Astrocyte (in vitro differentiated cells and primary cell): Measurements from ENCODE around the gene ZNF787. TPM values are rescaled to one million over a fixed set of nuclear protein-coding genes. Genes with fewer than 3 reads are reported as not detected.

Source experiments
- DNase-seq: peaks from one replicate; pipeline ENCODE4 v3.0.0-alpha.2; 2010; ENCODE audit warnings: low read depth
- FAIRE-seq: peaks from 2 replicates; lab custom pipeline; 2011; peaks lifted over from hg19 to GRCh38; lab: Jason Lieb, UNC
- H2AFZ ChIP-seq: 2 replicates; pipeline ENCODE4 v1.6.0; 2012; ENCODE audit warnings: low read depth, low read length, inconsistent platforms
- H3K27ac ChIP-seq: 2 replicates; pipeline ENCODE4 v1.5.1; 2011; ENCODE audit warnings: low read depth, low read length, inconsistent platforms
- H3K27me3 ChIP-seq: 2 replicates; pipeline ENCODE4 v1.6.0; 2011; ENCODE audit warnings: low read length, inconsistent platforms; ENCODE audit not compliant: insufficient read depth
- H3K36me3 ChIP-seq: 2 replicates; pipeline ENCODE4 v1.5.1; 2011; ENCODE audit warnings: low read length, inconsistent platforms; ENCODE audit not compliant: insufficient read depth
- H3K4me1 ChIP-seq: 2 replicates; pipeline ENCODE4 v1.5.1; 2011; ENCODE audit warnings: low read length, inconsistent platforms; ENCODE audit not compliant: insufficient read depth
- H3K4me2 ChIP-seq: 2 replicates; pipeline ENCODE4 v1.6.0; 2012; ENCODE audit warnings: low read length, inconsistent platforms
- H3K4me3 ChIP-seq: 2 replicates; pipeline ENCODE4 v1.5.1; 2011; ENCODE audit warnings: low read depth, mild to moderate bottlenecking, low read length, inconsistent platforms; ENCODE audit not compliant: insufficient read depth
- H3K79me2 ChIP-seq: 2 replicates; pipeline ENCODE4 v1.6.0; 2012; ENCODE audit warnings: mild to moderate bottlenecking, low read length, inconsistent platforms; ENCODE audit not compliant: insufficient read depth
- H3K9ac ChIP-seq: 2 replicates; pipeline ENCODE4 v1.6.0; 2012; ENCODE audit warnings: mild to moderate bottlenecking, low read length, inconsistent platforms
- H3K9me3 ChIP-seq: 2 replicates; pipeline ENCODE4 v1.5.1; 2012; ENCODE audit warnings: low read depth, mild to moderate bottlenecking, low read length, inconsistent platforms; ENCODE audit not compliant: insufficient read depth
- H4K20me1 ChIP-seq: 2 replicates; pipeline ENCODE4 v1.6.0; 2012; ENCODE audit warnings: low read length, inconsistent platforms; ENCODE audit not compliant: insufficient read depth
- H3K27ac Mint-ChIP-seq: one replicate; pipeline ENCODE4 v1.8.0; 2021; ENCODE audit warnings: mild to moderate bottlenecking, mixed read lengths; ENCODE audit not compliant: unreplicated experiment
- H3K27me3 Mint-ChIP-seq: one replicate; pipeline ENCODE4 v1.8.0; 2021; ENCODE audit warnings: low read depth, mixed read lengths; ENCODE audit not compliant: unreplicated experiment
- H3K36me3 Mint-ChIP-seq: one replicate; pipeline ENCODE4 v1.8.0; 2021; ENCODE audit warnings: low read depth, mixed read lengths; ENCODE audit not compliant: unreplicated experiment
- H3K4me1 Mint-ChIP-seq: one replicate; pipeline ENCODE4 v1.8.0; 2021; ENCODE audit warnings: low read depth, mixed read lengths; ENCODE audit not compliant: unreplicated experiment
- H3K4me3 Mint-ChIP-seq: one replicate; pipeline ENCODE4 v1.8.0; 2021; ENCODE audit warnings: mild to moderate bottlenecking, moderate library complexity, mixed read lengths; ENCODE audit not compliant: unreplicated experiment
- H3K9me3 Mint-ChIP-seq: one replicate; pipeline ENCODE4 v1.8.0; 2021; ENCODE audit warnings: mild to moderate bottlenecking, mixed read lengths; ENCODE audit not compliant: unreplicated experiment
- EZH2 ChIP-seq: IDR thresholded peaks from 2 replicates; pipeline ENCODE4 v1.6.1; 2012; ENCODE audit warnings: mild to moderate bottlenecking, low read length, inconsistent platforms; ENCODE audit not compliant: insufficient read depth
- total RNA-seq: library from RNA; stranded (reverse); gene quantifications from 2 replicates; pipeline ENCODE4 v1.2.1, GENCODE V29; 2021
- TF ChIP-seq, protein P1 (sequence below): IDR thresholded peaks from 2 replicates; pipeline ENCODE4 v1.5.1; 2011; ENCODE audit warnings: low read depth, mild to moderate bottlenecking, inconsistent platforms, low read length, moderate library complexity; ENCODE audit not compliant: insufficient read depth

ZNF787 gene
- total RNA-seq, 1 donor from 2014 or later = 36.3 TPM

DNA sequence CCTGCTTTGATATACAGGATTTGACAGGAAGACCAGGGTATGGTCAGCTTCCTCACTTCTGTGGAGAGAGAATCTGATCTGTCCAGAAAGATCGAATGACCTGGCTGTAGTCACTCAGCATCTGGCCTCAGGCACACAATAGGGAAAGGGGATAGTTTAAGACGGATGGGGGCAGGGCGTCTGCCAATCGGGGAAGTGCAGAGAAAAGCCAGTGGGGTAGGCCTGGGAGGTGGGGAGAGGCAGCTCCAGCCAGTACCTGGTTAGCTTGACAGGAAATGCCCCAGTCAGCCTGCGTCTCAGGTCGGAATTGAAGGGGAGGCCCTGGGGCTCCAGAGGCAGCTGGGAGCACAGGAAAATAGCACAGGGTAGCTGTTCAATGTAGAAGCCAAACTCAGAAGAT is 32.4 kb upstream of the ZNF787 start:
- FAIRE-seq (no peak), DNase-seq (no peak)
- Mint-ChIP-seq H3K27me3 (no peaks in the 10 kb centered on the region), H3K4me3 (no peak overlapping the region), H3K9me3 (peaks cover 2% of the 10 kb centered on the region), H3K36me3 (peaks cover 24% of the 10 kb centered on the region), H3K27ac (peak overlapping the region; percentile 72), H3K4me1 (peaks cover 11% of the 10 kb centered on the region)
- no peak overlapping the region for H3K9ac ChIP-seq
- H3K79me2 ChIP-seq = peaks cover 26% of the 10 kb centered on the region
- no peaks in the 10 kb centered on the region for H3K27me3 ChIP-seq
- no peak overlapping the region for H3K4me2 ChIP-seq
- H3K4me3 ChIP-seq = no peak overlapping the region
- H2AFZ ChIP-seq = no peak overlapping the region
- TF ChIP-seq, protein P1, sequence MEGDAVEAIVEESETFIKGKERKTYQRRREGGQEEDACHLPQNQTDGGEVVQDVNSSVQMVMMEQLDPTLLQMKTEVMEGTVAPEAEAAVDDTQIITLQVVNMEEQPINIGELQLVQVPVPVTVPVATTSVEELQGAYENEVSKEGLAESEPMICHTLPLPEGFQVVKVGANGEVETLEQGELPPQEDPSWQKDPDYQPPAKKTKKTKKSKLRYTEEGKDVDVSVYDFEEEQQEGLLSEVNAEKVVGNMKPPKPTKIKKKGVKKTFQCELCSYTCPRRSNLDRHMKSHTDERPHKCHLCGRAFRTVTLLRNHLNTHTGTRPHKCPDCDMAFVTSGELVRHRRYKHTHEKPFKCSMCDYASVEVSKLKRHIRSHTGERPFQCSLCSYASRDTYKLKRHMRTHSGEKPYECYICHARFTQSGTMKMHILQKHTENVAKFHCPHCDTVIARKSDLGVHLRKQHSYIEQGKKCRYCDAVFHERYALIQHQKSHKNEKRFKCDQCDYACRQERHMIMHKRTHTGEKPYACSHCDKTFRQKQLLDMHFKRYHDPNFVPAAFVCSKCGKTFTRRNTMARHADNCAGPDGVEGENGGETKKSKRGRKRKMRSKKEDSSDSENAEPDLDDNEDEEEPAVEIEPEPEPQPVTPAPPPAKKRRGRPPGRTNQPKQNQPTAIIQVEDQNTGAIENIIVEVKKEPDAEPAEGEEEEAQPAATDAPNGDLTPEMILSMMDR = no peak
- no peak for TF ChIP-seq EZH2
- peaks cover 42% of the 10 kb centered on the region for H4K20me1 ChIP-seq
- no peaks in the 10 kb centered on the region for H3K4me1 ChIP-seq
- H3K9me3 ChIP-seq = no peaks in the 10 kb centered on the region
- no peaks in the 10 kb centered on the region for H3K36me3 ChIP-seq
- no peak overlapping the region for H3K27ac ChIP-seq

DNA sequence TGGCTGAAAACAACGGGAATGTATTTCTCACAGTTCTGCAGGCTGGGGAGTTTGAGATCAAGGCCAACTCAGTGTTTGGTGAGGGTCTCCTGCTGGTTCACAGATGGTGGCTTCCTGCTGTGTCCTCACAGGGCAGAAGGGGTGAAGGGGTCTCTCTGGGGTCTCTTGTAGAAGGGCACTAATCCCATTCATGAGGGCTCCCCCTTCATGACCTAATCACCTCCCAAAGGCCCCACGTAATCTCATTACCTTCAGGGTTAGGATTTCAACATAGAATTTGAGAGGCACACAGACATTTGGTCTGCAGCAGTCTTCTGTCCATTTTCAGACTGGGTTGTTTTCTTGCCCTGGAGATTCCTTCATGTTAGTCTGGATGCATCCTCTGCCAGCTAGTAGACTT is 31.5 kb upstream of the ZNF787 start:
- Histone ChIP-seq H3K9me3 (no peaks in the 10 kb centered on the region), H3K79me2 (peaks cover 26% of the 10 kb centered on the region), H3K27me3 (no peaks in the 10 kb centered on the region), H3K4me2 (no peak overlapping the region), H3K27ac (no peak overlapping the region), H3K36me3 (no peaks in the 10 kb centered on the region), H3K4me1 (no peaks in the 10 kb centered on the region), H3K9ac (no peak overlapping the region), H4K20me1 (peaks cover 42% of the 10 kb centered on the region), H2AFZ (no peak overlapping the region), H3K4me3 (no peak overlapping the region)
- Mint-ChIP-seq H3K27me3 (no peaks in the 10 kb centered on the region), H3K9me3 (peaks cover 2% of the 10 kb centered on the region), H3K4me1 (peaks cover 11% of the 10 kb centered on the region), H3K36me3 (peaks cover 23% of the 10 kb centered on the region), H3K4me3 (no peak overlapping the region), H3K27ac (peak overlapping the region; percentile 34)
- TF ChIP-seq, protein P1 = no peak
- TF ChIP-seq EZH2 = no peak
- FAIRE-seq (no peak), DNase-seq (no peak)

DNA sequence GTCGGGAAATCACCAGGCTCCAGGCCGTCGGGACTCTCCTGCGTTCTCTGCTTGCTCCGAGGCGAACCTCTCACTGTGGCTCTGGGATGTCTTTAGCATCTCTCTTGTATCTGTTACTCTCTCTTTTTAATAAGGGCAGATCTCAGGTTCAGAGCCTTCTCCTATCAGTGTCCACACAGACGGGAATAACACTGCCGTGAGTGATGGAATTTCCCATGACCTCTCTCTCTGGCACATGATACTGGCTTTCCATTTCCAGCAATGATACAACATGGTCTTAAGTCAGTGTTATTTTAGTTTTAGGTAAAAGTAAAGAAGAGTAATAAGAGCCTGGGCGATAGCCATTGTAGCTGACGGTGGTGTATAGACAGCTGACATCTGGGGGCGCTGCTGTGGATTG is 29.3 kb upstream of the ZNF787 start:
- H3K4me1 Mint-ChIP-seq = peaks cover 11% of the 10 kb centered on the region
- H3K27ac ChIP-seq = no peak overlapping the region
- H3K4me3 ChIP-seq = no peak overlapping the region
- no peak overlapping the region for H3K9ac ChIP-seq
- peaks cover 29% of the 10 kb centered on the region for H3K79me2 ChIP-seq
- TF ChIP-seq, protein P1 = no peak
- no peak for TF ChIP-seq EZH2
- H3K4me3 Mint-ChIP-seq = no peak overlapping the region
- no peaks in the 10 kb centered on the region for H3K4me1 ChIP-seq
- no peaks in the 10 kb centered on the region for H3K36me3 ChIP-seq
- DNase-seq = no peak
- peaks cover 49% of the 10 kb centered on the region for H4K20me1 ChIP-seq
- no peak overlapping the region for H3K27ac Mint-ChIP-seq
- no peaks in the 10 kb centered on the region for H3K27me3 ChIP-seq
- H2AFZ ChIP-seq = no peak overlapping the region
- H3K9me3 Mint-ChIP-seq = peaks cover 2% of the 10 kb centered on the region
- H3K9me3 ChIP-seq = no peaks in the 10 kb centered on the region
- FAIRE-seq = no peak
- H3K36me3 Mint-ChIP-seq = peaks cover 13% of the 10 kb centered on the region
- H3K27me3 Mint-ChIP-seq = no peaks in the 10 kb centered on the region
- no peak overlapping the region for H3K4me2 ChIP-seq
